ENCODE measurements around the gene STK4. TPM values are rescaled to one million over a fixed set of nuclear protein-coding genes. Genes with fewer than 3 reads are reported as not detected.

STK4 gene
- total RNA-seq, 1 experiment from 2014 or later, result 43.0 TPM

DNA sequence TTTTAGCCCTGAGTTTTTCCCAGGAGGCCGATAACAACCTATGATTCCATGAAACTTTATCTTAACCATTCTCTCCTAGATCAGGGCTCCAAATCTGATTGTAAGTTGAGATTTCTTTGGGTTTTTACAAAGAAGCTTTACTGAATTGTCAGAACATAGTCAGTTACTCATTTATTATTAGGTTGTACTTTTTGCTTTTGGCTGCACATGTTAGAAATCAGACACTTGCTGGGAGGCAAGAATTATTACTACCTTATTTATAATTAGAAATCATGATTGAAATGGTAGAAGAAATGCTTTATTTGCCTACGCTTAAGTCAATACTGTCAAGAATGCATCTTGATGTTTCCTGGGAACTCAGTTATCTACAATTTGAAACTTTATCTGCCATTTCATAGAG lies 71.3 kb downstream of the STK4 start:
- TF ChIP-seq, protein P1, sequence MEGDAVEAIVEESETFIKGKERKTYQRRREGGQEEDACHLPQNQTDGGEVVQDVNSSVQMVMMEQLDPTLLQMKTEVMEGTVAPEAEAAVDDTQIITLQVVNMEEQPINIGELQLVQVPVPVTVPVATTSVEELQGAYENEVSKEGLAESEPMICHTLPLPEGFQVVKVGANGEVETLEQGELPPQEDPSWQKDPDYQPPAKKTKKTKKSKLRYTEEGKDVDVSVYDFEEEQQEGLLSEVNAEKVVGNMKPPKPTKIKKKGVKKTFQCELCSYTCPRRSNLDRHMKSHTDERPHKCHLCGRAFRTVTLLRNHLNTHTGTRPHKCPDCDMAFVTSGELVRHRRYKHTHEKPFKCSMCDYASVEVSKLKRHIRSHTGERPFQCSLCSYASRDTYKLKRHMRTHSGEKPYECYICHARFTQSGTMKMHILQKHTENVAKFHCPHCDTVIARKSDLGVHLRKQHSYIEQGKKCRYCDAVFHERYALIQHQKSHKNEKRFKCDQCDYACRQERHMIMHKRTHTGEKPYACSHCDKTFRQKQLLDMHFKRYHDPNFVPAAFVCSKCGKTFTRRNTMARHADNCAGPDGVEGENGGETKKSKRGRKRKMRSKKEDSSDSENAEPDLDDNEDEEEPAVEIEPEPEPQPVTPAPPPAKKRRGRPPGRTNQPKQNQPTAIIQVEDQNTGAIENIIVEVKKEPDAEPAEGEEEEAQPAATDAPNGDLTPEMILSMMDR (conservative IDR thresholded peaks at IDR 0.05), result no peak
- Mint-ChIP-seq H3K27me3 (ENCODE audit: low read depth) (no peaks in the 10 kb centered on the region), H3K4me1 (peaks cover 30 to 32% of the 10 kb centered on the region in 2 experiments), H3K4me3 (no peak overlapping the region), H3K36me3 (ENCODE audit: insufficient read depth in 1 of 3, low read depth in 3 of 3) (peaks cover 9 to 16% (median 11%) of the 10 kb centered on the region in 3 experiments), H3K27ac (no peak overlapping the region), H3K9me3 (peaks cover 6 to 8% of the 10 kb centered on the region in 2 experiments)
- H4K20me1 ChIP-seq (ENCODE audit: control insufficient read depth, insufficient read depth, insufficient read length), result no peaks in the 10 kb centered on the region
- H3K56ac ChIP-seq (ENCODE audit: insufficient read length, low read depth, low read length), result no peak overlapping the region
- H3K4ac ChIP-seq (ENCODE audit: low read depth, low read length), result no peak overlapping the region
- H4K5ac ChIP-seq (ENCODE audit: insufficient read length, low read depth, low read length), result no peak overlapping the region
- H2BK120ac ChIP-seq (ENCODE audit: low read depth, low read length, poor library complexity, severe bottlenecking), result no peak overlapping the region
- peaks cover 3% of the 10 kb centered on the region; the same call in 1 of the 2 replicates for H3K4me1 ChIP-seq (ENCODE audit: insufficient read depth, low read length)
- no peak overlapping the region for H2BK5ac ChIP-seq (ENCODE audit: insufficient read length, low read length)
- no peak overlapping the region for H3K23ac ChIP-seq (ENCODE audit: insufficient read length, low read depth, low read length)
- H3K79me2 ChIP-seq (ENCODE audit: insufficient read depth, low read length), result no peaks in the 10 kb centered on the region
- H3T11ph ChIP-seq (ENCODE audit: low read length), result no peak overlapping the region
- no peaks in the 10 kb centered on the region for H3K9me3 ChIP-seq (ENCODE audit: control insufficient read depth, low read depth, low read length)
- H2BK20ac ChIP-seq (ENCODE audit: low read depth, low read length, poor library complexity, severe bottlenecking), result no peak overlapping the region
- no peak overlapping the region for H2BK12ac ChIP-seq (ENCODE audit: insufficient read length, low read depth, low read length)
- H3K23me2 ChIP-seq (ENCODE audit: insufficient read length, low read depth, low read length, poor library complexity, severe bottlenecking), result no peaks in the 10 kb centered on the region
- no peak for DNase-seq
- no peak overlapping the region for H2BK15ac ChIP-seq (ENCODE audit: low read depth, low read length)
- H3K27ac ChIP-seq (ENCODE audit: insufficient read length, low read depth, low read length), result no peak overlapping the region
- no peak overlapping the region for H2AK5ac ChIP-seq (ENCODE audit: insufficient read length, low read length)
- no peak overlapping the region for H3K4me2 ChIP-seq (ENCODE audit: insufficient read depth, insufficient read length, low read length)
- no peak overlapping the region for H4K8ac ChIP-seq (replicated peaks; ENCODE audit: insufficient read length, low read depth, low read length)
- H4K91ac ChIP-seq (ENCODE audit: insufficient read length, low read depth, low read length), result no peak overlapping the region
- no CpG with 5 or more reads among the region's 2 CpGs for WGBS (ENCODE audit: extremely low coverage, insufficient read length, low lambda C conversion rate)
- H3K14ac ChIP-seq (ENCODE audit: insufficient read depth, low read length), result no peak overlapping the region
- no peaks in the 10 kb centered on the region for H3K79me1 ChIP-seq (ENCODE audit: insufficient read depth, low read depth, low read length, poor library complexity, severe bottlenecking)
- H2AFZ ChIP-seq (ENCODE audit: low read length), result no peak overlapping the region
- H3K27me3 ChIP-seq (ENCODE audit: insufficient read depth, low read length), result no peaks in the 10 kb centered on the region
- no peak overlapping the region for H3K18ac ChIP-seq (ENCODE audit: insufficient read length, low read depth, low read length)
- no peak overlapping the region for H3K9ac ChIP-seq (ENCODE audit: extremely low read depth, insufficient read length, low read length)

Measured in H9 (cell line).